ENCODE measurements around the gene GPR26. TPM values are rescaled to one million over a fixed set of nuclear protein-coding genes. Genes with fewer than 3 reads are reported as not detected.

GPR26 gene
- total RNA-seq, 2 experiments from 2014 or later = not detected

DNA sequence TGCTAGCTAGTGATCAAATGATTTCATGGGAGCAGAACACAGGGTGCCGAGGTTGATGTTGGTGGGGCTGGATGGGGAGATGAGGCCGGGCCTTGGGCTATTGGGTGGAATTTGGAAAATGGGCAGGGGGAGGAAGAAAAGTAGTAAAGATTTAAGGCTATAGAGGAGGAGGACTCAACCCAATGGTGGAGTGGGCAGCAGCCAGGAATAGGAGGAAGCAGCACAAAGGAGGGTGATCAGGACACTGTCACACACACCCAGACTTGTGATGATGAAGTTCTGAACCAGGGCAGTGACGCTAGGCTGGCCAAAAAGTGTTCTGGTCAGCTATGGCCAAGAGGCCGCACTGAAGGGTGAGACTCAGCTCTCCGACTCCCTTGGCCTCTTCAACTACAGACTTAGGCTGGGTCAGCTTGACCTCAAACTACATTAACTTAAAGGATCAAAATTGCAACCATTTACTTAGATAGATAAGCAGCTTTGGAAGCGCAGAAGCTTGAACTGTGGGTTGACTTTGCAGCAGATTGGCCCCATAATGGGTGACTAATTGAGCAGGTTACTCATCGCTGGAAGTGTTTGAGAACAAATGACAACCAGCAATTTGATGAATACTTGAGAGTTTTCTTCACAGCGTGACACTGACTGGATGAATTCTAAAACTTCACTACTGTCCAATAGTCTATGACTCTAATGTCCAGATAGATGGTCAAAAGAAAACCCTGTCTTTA, 29.4 kb upstream of the GPR26 start:
- no peaks in the 10 kb centered on the region for H3K4me1 Mint-ChIP-seq
- POLR2A ChIA-PET = no interaction called here

GRCh38 chr10:123637326-123637880, 28.8 kb upstream of the GPR26 start:
- no peak for DNase-seq
- no peaks in the 10 kb centered on the region for H3K36me3 Mint-ChIP-seq (ENCODE audit: low read depth)
- no peaks in the 10 kb centered on the region for H3K4me1 Mint-ChIP-seq
- H3K4me3 Mint-ChIP-seq = no peak overlapping the region
- ChIA-PET POLR2A (no interaction called here), CTCF (no interaction called here)
- H3K27me3 Mint-ChIP-seq = peaks cover 5% of the 10 kb centered on the region
- H3K27ac Mint-ChIP-seq = no peak overlapping the region
- no peaks in the 10 kb centered on the region for H3K9me3 Mint-ChIP-seq

More for the DNA sequence above, 29.4 kb upstream of the GPR26 start:
- Mint-ChIP-seq H3K27me3 (peaks cover 5% of the 10 kb centered on the region), H3K36me3 (ENCODE audit: low read depth) (no peaks in the 10 kb centered on the region), H3K4me3 (no peak overlapping the region), H3K27ac (no peak overlapping the region), H3K9me3 (no peaks in the 10 kb centered on the region)
- no peak for DNase-seq
- CTCF ChIA-PET = no interaction called here

- no peak overlapping the region for H3K27ac Mint-ChIP-seq
- no peak overlapping the region for H3K4me3 Mint-ChIP-seq
- no peaks in the 10 kb centered on the region for H3K36me3 Mint-ChIP-seq (ENCODE audit: low read depth)
- H3K4me1 Mint-ChIP-seq = no peaks in the 10 kb centered on the region
- no peaks in the 10 kb centered on the region for H3K9me3 Mint-ChIP-seq
- peaks cover 5% of the 10 kb centered on the region for H3K27me3 Mint-ChIP-seq
- ChIA-PET CTCF (no interaction called here), POLR2A (no interaction called here)
- DNase-seq = no peak
These were observed 27.0 kb upstream of the GPR26 start for GRCh38 chr10:123639131-123639530.

DNA sequence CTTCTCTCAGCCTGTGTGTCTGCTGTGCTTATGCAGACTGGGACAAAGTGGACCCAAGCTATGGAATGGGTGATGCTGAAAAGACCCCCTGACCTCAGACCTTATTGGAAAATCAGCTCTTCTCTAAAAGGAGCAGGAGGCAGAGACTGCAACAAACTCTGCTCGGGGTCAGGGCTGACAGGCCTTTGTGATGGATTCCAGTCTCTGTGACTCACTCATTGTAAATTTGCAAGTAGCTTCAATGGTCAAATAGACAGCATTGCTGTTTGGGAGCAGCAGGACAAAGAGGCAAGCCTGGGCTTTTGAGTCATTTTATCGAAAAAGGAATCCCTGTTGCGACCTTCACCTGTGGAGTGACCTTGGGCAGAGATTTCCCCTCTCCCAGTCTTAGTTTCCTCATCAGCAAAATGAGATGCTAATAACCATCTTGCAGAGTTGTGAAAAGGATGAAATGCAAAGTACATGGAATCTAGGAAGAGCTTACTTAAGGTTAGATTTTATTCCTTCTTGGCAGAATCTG, 26.1 kb upstream of the GPR26 start:
- no peaks in the 10 kb centered on the region for H3K36me3 Mint-ChIP-seq (ENCODE audit: low read depth)
- H3K4me3 Mint-ChIP-seq = no peak overlapping the region
- H3K27ac Mint-ChIP-seq = no peak overlapping the region
- H3K27me3 Mint-ChIP-seq = peaks cover 3% of the 10 kb centered on the region
- H3K9me3 Mint-ChIP-seq = no peaks in the 10 kb centered on the region
- DNase-seq = no peak
- ChIA-PET CTCF (no interaction called here), POLR2A (no interaction called here)
- no peaks in the 10 kb centered on the region for H3K4me1 Mint-ChIP-seq

DNA sequence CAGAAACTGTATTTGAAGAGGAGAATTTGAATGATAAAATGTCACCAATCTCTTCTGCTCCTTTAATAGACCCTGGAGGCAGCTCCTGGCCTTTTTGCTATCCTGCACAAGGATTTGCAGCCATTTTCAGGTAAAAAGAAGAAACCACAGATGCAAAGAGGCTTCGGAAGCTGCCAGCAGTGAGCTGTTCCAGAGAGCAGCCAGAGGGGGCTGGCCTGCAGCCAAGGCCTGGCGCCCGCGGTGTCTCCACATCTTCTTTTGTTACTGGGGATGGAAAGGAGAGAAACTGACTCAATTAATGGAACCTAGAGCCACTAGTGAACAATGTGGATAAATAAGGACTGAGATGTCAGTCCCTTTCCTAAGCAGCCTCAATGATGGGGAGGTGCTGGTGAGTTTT, 23.9 kb upstream of the GPR26 start:
- CTCF ChIA-PET = no interaction called here
- Mint-ChIP-seq H3K4me1 (no peaks in the 10 kb centered on the region), H3K9me3 (no peaks in the 10 kb centered on the region), H3K27me3 (no peaks in the 10 kb centered on the region), H3K4me3 (no peak overlapping the region), H3K27ac (no peak overlapping the region), H3K36me3 (ENCODE audit: low read depth) (no peaks in the 10 kb centered on the region)
- no peak for DNase-seq
- POLR2A ChIA-PET = no interaction called here

- Mint-ChIP-seq H3K27me3 (no peaks in the 10 kb centered on the region), H3K36me3 (ENCODE audit: low read depth) (no peaks in the 10 kb centered on the region), H3K9me3 (no peaks in the 10 kb centered on the region), H3K27ac (no peak overlapping the region), H3K4me3 (no peak overlapping the region), H3K4me1 (no peaks in the 10 kb centered on the region)
- CTCF ChIA-PET = no interaction called here
- POLR2A ChIA-PET = no interaction called here
- DNase-seq = no peak
These were observed 23.5 kb upstream of the GPR26 start for GRCh38 chr10:123642697-123643096.

DNA sequence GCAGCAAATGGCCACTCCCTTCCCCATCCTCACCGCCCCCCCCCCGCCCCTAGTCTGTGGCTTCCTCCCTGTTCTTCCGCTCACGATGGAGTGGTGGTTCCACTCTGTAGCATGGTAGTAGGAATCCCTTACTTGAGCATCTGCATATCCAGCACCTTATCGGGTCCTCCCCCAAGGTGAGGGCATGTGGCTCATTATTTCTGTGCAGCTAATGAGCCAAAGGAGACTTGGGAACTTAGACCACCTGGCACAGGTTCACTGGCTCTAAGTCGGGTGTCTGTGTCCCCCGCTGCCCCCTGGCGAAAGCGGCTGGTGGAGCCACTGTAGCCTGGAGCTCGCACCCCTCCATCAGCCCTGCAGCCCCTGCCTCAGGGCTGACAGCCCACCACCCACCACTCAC, 22.8 kb upstream of the GPR26 start:
- CTCF ChIA-PET = no interaction called here
- no peak for DNase-seq
- no peak overlapping the region for H3K4me3 Mint-ChIP-seq
- H3K27me3 Mint-ChIP-seq = no peaks in the 10 kb centered on the region
- POLR2A ChIA-PET = no interaction called here
- no peaks in the 10 kb centered on the region for H3K36me3 Mint-ChIP-seq (ENCODE audit: low read depth)
- no peaks in the 10 kb centered on the region for H3K9me3 Mint-ChIP-seq
- H3K4me1 Mint-ChIP-seq = no peaks in the 10 kb centered on the region
- no peak overlapping the region for H3K27ac Mint-ChIP-seq

- Mint-ChIP-seq H3K4me3 (no peak overlapping the region), H3K9me3 (no peaks in the 10 kb centered on the region), H3K27ac (no peak overlapping the region), H3K4me1 (no peaks in the 10 kb centered on the region), H3K27me3 (no peaks in the 10 kb centered on the region), H3K36me3 (ENCODE audit: low read depth) (no peaks in the 10 kb centered on the region)
- CTCF ChIA-PET = no interaction called here
- POLR2A ChIA-PET = no interaction called here
- no peak for DNase-seq
These were observed 21.1 kb upstream of the GPR26 start for GRCh38 chr10:123645016-123645415.

GRCh38 chr10:123645615-123646014, 20.5 kb upstream of the GPR26 start:
- POLR2A ChIA-PET = no interaction called here
- H3K36me3 Mint-ChIP-seq (ENCODE audit: low read depth) = no peaks in the 10 kb centered on the region
- H3K27me3 Mint-ChIP-seq = no peaks in the 10 kb centered on the region
- no peak for DNase-seq
- H3K27ac Mint-ChIP-seq = no peak overlapping the region
- no peaks in the 10 kb centered on the region for H3K9me3 Mint-ChIP-seq
- CTCF ChIA-PET = no interaction called here
- H3K4me3 Mint-ChIP-seq = no peak overlapping the region
- no peaks in the 10 kb centered on the region for H3K4me1 Mint-ChIP-seq

- Mint-ChIP-seq H3K27me3 (peaks cover 2% of the 10 kb centered on the region), H3K4me1 (no peaks in the 10 kb centered on the region), H3K36me3 (ENCODE audit: low read depth) (no peaks in the 10 kb centered on the region), H3K9me3 (no peaks in the 10 kb centered on the region), H3K4me3 (no peak overlapping the region), H3K27ac (no peak overlapping the region)
- no peak for DNase-seq
- CTCF ChIA-PET = no interaction called here
- POLR2A ChIA-PET = no interaction called here
These were observed 17.6 kb upstream of the GPR26 start for GRCh38 chr10:123648595-123648994.

DNA sequence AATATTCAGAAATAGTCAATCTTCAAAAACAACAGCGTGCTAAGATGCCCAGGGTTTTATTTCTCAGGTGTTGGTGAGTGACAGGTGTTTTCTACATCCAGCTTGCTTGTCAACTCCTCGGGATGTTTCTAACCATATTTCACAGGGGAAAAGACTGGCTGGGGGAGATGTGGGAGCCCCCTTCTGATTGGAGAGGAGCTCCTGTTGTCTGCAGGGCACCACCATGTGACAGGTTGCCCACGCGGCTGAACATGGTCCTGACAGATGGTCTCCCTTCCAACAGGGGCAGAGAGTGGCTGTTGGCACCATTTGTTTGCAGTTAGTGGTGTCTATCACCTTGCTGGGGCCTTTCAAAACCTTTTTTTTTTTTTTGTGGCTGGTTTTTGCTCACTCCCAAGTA, 16.5 kb upstream of the GPR26 start:
- Mint-ChIP-seq H3K27ac (no peak overlapping the region), H3K27me3 (peaks cover 2% of the 10 kb centered on the region), H3K36me3 (ENCODE audit: low read depth) (no peaks in the 10 kb centered on the region), H3K4me3 (no peak overlapping the region), H3K9me3 (no peaks in the 10 kb centered on the region), H3K4me1 (no peaks in the 10 kb centered on the region)
- DNase-seq = no peak
- POLR2A ChIA-PET = no interaction called here
- CTCF ChIA-PET = no interaction called here

GRCh38 chr10:123651421-123652047, 14.6 kb upstream of the GPR26 start:
- Mint-ChIP-seq H3K36me3 (ENCODE audit: low read depth) (no peaks in the 10 kb centered on the region), H3K27ac (no peak overlapping the region), H3K4me3 (no peak overlapping the region), H3K9me3 (no peaks in the 10 kb centered on the region), H3K27me3 (peaks cover 2% of the 10 kb centered on the region), H3K4me1 (no peaks in the 10 kb centered on the region)
- ChIA-PET CTCF (no interaction called here), POLR2A (no interaction called here)
- DNase-seq = no peak

- POLR2A ChIA-PET = no interaction called here
- Mint-ChIP-seq H3K9me3 (no peaks in the 10 kb centered on the region), H3K27me3 (peaks cover 2% of the 10 kb centered on the region), H3K27ac (no peak overlapping the region), H3K4me1 (no peaks in the 10 kb centered on the region), H3K4me3 (no peak overlapping the region), H3K36me3 (ENCODE audit: low read depth) (no peaks in the 10 kb centered on the region)
- no peak for DNase-seq
- CTCF ChIA-PET = no interaction called here
These were observed 10.4 kb upstream of the GPR26 start for GRCh38 chr10:123655751-123656150.

DNA sequence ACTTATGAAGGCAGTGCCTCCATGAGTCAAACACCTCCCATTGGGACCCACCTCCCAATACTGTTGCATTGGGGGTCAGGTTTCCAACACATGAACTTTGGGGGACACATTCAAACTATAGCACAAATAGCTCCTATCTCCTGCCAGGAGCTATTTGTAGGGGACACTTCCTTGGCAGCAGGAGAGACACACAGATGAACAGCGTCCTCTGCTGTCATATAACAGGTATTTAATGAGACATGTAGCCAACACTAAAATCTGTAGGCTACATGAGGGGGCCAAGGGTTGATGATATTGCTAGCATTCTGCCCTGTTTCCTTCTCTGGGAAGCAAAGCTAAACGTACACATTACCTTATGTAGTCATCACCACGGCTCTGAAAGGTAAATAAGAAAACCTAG, 2.6 kb upstream of the GPR26 start:
- POLR2A ChIA-PET = no interaction called here
- CTCF ChIA-PET = no interaction called here
- H3K9me3 Mint-ChIP-seq = no peaks in the 10 kb centered on the region
- H3K4me3 Mint-ChIP-seq = no peak overlapping the region
- H3K4me1 Mint-ChIP-seq = no peaks in the 10 kb centered on the region
- H3K27ac Mint-ChIP-seq = no peak overlapping the region
- H3K36me3 Mint-ChIP-seq (ENCODE audit: low read depth) = no peaks in the 10 kb centered on the region
- peaks cover 11% of the 10 kb centered on the region for H3K27me3 Mint-ChIP-seq
- no peak for DNase-seq
